Sigmoid colon (tissue), 4 donors: ENCODE data around the gene ZNF212.

Experiments used
- EP300 ChIP-seq, 4 donors: sonication (generic); formaldehyde crosslinking; IDR thresholded peaks; one replicate each; pipeline ENCODE4 v1.6.1; 2017; ENCODE audit warnings: antibody characterized with exemption in 4 of 4
- POLR2A ChIP-seq, 2 donors: fragments of 450-650 bp; IDR thresholded peaks; one replicate each; pipeline ENCODE4 v1.6.1; 2016; ENCODE audit warnings: antibody characterized with exemption in 2 of 2, mild to moderate bottlenecking in 2 of 2, moderate library complexity in 2 of 2
- POLR2AphosphoS5 ChIP-seq, 4 donors: sonication (generic); formaldehyde crosslinking; IDR thresholded peaks; one replicate each; pipeline ENCODE4 v1.6.1; 2017; ENCODE audit warnings: antibody characterized with exemption in 4 of 4

DNA sequence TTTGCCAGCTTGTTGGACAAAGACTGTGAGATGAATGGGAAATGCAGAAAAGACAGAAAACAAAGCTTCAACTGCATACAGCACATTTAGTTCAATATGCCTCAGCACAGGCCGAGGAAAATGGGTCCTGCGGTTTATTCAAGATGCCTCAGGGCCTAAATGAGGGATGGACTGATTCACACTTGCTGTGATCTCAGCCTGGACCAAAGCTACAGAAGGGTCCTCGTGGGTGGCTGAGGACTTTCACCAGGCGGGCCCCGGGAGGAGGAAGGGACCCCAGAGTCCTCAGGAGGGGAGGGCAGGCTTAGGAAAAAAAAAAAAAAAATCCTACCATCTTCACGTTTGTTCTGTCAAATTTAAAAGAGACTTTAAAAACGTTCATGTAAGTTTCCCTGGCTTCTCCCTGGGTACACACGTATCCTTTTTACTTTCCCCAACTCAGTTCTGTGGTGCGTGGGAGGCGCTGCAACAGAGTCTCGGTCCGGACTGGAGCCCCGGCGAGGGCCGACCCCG is 21.9 kb downstream of the ZNF212 start:
- no peak for TF ChIP-seq POLR2AphosphoS5 (IDR thresholded peaks at IDR 0.05)
- TF ChIP-seq POLR2A (IDR thresholded peaks at IDR 0.05), result peak in 1 of 2 donors; percentile 20
- no peak for TF ChIP-seq EP300 (IDR thresholded peaks at IDR 0.05)
